Measurements from ENCODE around the gene TMPO.

GRCh38 chr12:98492580-98493140 is 22.7 kb upstream of the TMPO start:
- TF ChIP-seq POLR2A (IDR thresholded peaks at IDR 0.05) = no peak
- no peak for TF ChIP-seq CTCF (IDR thresholded peaks at IDR 0.05)

Measured in Peyer's patch (tissue), 4 donors.